CD14-positive monocyte (primary cell): ENCODE data around the gene FSCN2. TPM values are rescaled to one million over a fixed set of nuclear protein-coding genes. Genes with fewer than 3 reads are reported as not detected.

Source experiments
- DNase-seq, 3 donors: peaks; one replicate each; pipeline ENCODE4 v3.0.0-alpha.2; 2011 to 2022
- H2AFZ ChIP-seq: 2 replicates; pipeline ENCODE4 v1.6.0; 2012; ENCODE audit warnings: mild to moderate bottlenecking, low read depth, low read length, inconsistent platforms; ENCODE audit not compliant: insufficient read depth, poor library complexity, severe bottlenecking
- H3K27ac ChIP-seq, 2 donors: 1 replicate in 1 of 2; 2 replicates in 1 of 2; pipeline ENCODE4 v1.5.1; 2012 to 2013; ENCODE audit warnings: low read length in 2 of 2, control low read depth in 1 of 2, inconsistent platforms in 1 of 2, low read depth in 1 of 2, mild to moderate bottlenecking in 1 of 2
- H3K27me3 ChIP-seq, 2 donors: one replicate each; pipeline versions ENCODE4 v1.6.0 to v1.6.1; 2011 to 2013; ENCODE audit warnings: low read length in 2 of 2; ENCODE audit not compliant: control insufficient read depth in 2 of 2, insufficient read depth in 2 of 2
- H3K36me3 ChIP-seq, 2 donors: replicated peaks in 1 of 2; 1 replicate in 1 of 2; 2 replicates in 1 of 2; pipeline versions ENCODE4 v1.5.1 to v1.6.1; 2012 to 2013; ENCODE audit warnings: low read length in 2 of 2, control low read depth in 1 of 2, inconsistent platforms in 1 of 2, mild to moderate bottlenecking in 1 of 2; ENCODE audit not compliant: insufficient read depth in 2 of 2, control insufficient read depth in 1 of 2
- H3K4me1 ChIP-seq, 2 donors: 1 replicate in 1 of 2; 2 replicates in 1 of 2; pipeline versions ENCODE4 v1.5.1 to v1.6.1; 2012 to 2013; ENCODE audit warnings: low read length in 2 of 2, control low read depth in 1 of 2, inconsistent platforms in 1 of 2, mild to moderate bottlenecking in 1 of 2, moderate library complexity in 1 of 2; ENCODE audit not compliant: insufficient read depth in 2 of 2, control insufficient read depth in 1 of 2
- H3K4me2 ChIP-seq: replicated peaks from 2 replicates; pipeline ENCODE3; 2012; ENCODE audit warnings: low read length, moderate library complexity, mild to moderate bottlenecking; ENCODE audit not compliant: poor library complexity, severe bottlenecking; ENCODE audit errors: extremely low read depth
- H3K4me3 ChIP-seq, 3 experiments: fragments of 200-600 bp in 1 of 3; sonication (generic) in 1 of 3; replicated peaks in 1 of 3; 1 replicate in 2 of 3; 2 replicates in 1 of 3; pipeline ENCODE4 v1.5.1; 2011 to 2013; ENCODE audit warnings: low read length in 3 of 3, mild to moderate bottlenecking in 3 of 3, control low read depth in 2 of 3, low read depth in 2 of 3, inconsistent platforms in 1 of 3, moderate library complexity in 1 of 3
- H3K79me2 ChIP-seq: 2 replicates; pipeline ENCODE4 v1.6.0; 2012; ENCODE audit warnings: mild to moderate bottlenecking, control low read depth, inconsistent platforms, low read length, moderate library complexity; ENCODE audit not compliant: insufficient read depth
- H3K9ac ChIP-seq: 2 replicates; pipeline ENCODE4 v1.6.0; 2017; ENCODE audit warnings: low read length, mild to moderate bottlenecking; ENCODE audit not compliant: insufficient read depth, poor library complexity, severe bottlenecking
- H3K9me3 ChIP-seq, 2 donors: replicated peaks in 1 of 2; 1 replicate in 1 of 2; 2 replicates in 1 of 2; pipeline versions ENCODE4 v1.5.1 to v1.6.1; 2012 to 2013; ENCODE audit warnings: low read length in 2 of 2, control low read depth in 1 of 2; ENCODE audit not compliant: control insufficient read depth in 1 of 2, insufficient read depth in 1 of 2
- H4K20me1 ChIP-seq: 2 replicates; pipeline ENCODE4 v1.6.0; 2012; ENCODE audit warnings: mild to moderate bottlenecking, low read length, control low read depth, moderate library complexity; ENCODE audit not compliant: insufficient read depth
- H3K27ac Mint-ChIP-seq, 7 donors: one replicate each; pipeline ENCODE4 v1.8.0; 2020; ENCODE audit warnings: mild to moderate bottlenecking in 7 of 7, mixed read lengths in 7 of 7, moderate library complexity in 6 of 7, inconsistent platforms in 2 of 7
- H3K27me3 Mint-ChIP-seq, 3 donors: one replicate each; pipeline ENCODE4 v1.8.0; 2021 to 2022; ENCODE audit warnings: low read depth in 3 of 3, mild to moderate bottlenecking in 3 of 3, mixed read lengths in 3 of 3, moderate library complexity in 3 of 3, inconsistent platforms in 1 of 3
- H3K36me3 Mint-ChIP-seq, 2 donors: one replicate each; pipeline ENCODE4 v1.8.0; 2020; ENCODE audit warnings: mixed read lengths in 2 of 2, inconsistent platforms in 1 of 2, mild to moderate bottlenecking in 1 of 2
- H3K4me1 Mint-ChIP-seq: one replicate; pipeline ENCODE4 v1.8.0; 2020; ENCODE audit warnings: mild to moderate bottlenecking, mixed read lengths
- H3K4me3 Mint-ChIP-seq, 2 donors: one replicate each; pipeline ENCODE4 v1.8.0; 2020; ENCODE audit warnings: mild to moderate bottlenecking in 2 of 2, mixed read lengths in 2 of 2, moderate library complexity in 1 of 2
- H3K9me3 Mint-ChIP-seq, 7 donors: one replicate each; pipeline ENCODE4 v1.8.0; 2020 to 2022; ENCODE audit warnings: mixed read lengths in 7 of 7, mild to moderate bottlenecking in 6 of 7, moderate library complexity in 6 of 7, inconsistent platforms in 2 of 7
- WGBS: methylation state at CpG from one replicate; pipeline ENCODE4 v1.1.5; 2013; ENCODE audit warnings: missing lambda C conversion rate; ENCODE audit not compliant: insufficient coverage; 5-methylcytosine and 5-hydroxymethylcytosine counted together
- intact Hi-C, 2 donors: fragments of 100-400 bp; cut with micrococcal nuclease; formaldehyde crosslinking; loops; one replicate each; pipeline versions ENCODE4 v1.15.0 to v1.15.1; 2023
- polyA plus RNA-seq, 3 donors: library from polyadenylated mRNA; depleted of rRNA in 1 of 3; unstranded in 2 of 3; stranded (reverse) in 1 of 3; fragments of 300-500 nt in 2 of 3; fragments of >200 nt in 1 of 3; fragmentation: Illumina TruSeq in 2 of 3; gene quantifications; 1 replicate in 2 of 3; 2 replicates in 1 of 3; pipeline ENCODE4 v1.2.3, GENCODE V29; 2012 to 2021
- TF ChIP-seq, protein P1 (sequence below): fragments of 200-600 bp; IDR thresholded peaks from one replicate; pipeline ENCODE4 v1.8.0; 2022; ENCODE audit warnings: antibody characterized with exemption, mild to moderate bottlenecking

Gene FSCN2
- polyA plus RNA-seq, 3 donors = 0.07 TPM; not detected in 2

DNA sequence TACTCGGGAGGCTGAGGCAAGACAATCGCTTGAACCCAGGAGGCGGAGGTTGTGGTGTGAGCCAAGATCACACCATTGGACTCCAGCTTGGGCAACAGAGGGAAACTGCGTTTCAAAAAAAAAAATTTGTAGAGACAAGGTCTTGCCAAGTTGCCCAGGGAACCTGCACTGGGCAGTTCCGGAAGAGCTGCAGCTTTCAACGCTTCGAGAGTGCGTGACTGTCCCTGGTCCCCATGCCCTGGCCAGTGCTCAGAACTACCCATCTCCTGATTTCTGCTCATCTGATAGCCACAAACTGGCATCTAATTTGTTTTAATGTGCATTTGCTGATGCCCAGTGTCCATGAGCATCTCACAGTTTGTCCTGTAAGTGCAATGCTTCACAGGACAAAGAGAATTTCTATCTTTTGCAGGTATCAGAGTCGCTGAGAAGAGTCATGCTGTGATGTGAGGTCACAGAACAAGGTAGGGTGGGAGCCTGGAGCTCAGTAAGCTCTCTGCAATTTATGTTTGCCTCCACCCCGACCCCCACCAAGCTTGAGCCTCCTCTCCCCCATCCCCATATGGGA, 19.5 kb upstream of the FSCN2 start:
- H3K27me3 Mint-ChIP-seq = peaks cover 0 to 11% (median 7%) of the 10 kb centered on the region in 3 donors
- no peak for DNase-seq
- 72% methylated on average over 8 of the region's 10 CpGs for WGBS
- H3K36me3 Mint-ChIP-seq = peaks cover 31 to 38% of the 10 kb centered on the region in 2 donors
- peaks cover 47% of the 10 kb centered on the region for H3K4me1 Mint-ChIP-seq
- Histone ChIP-seq H4K20me1 (peaks cover 52% of the 10 kb centered on the region), H3K4me2 (peak overlapping the region; percentile 91), H3K36me3 (peaks cover 28 to 31% of the 10 kb centered on the region in 2 donors), H3K27me3 (no peaks in the 10 kb centered on the region), H3K4me1 (peaks cover 33 to 47% of the 10 kb centered on the region in 2 donors), H2AFZ (no peak overlapping the region), H3K79me2 (peaks cover 52% of the 10 kb centered on the region), H3K9me3 (no peaks in the 10 kb centered on the region), H3K9ac (peak overlapping the region; percentile 5), H3K27ac (peak overlapping the region; percentile 8 to 70), H3K4me3 (peak overlapping the region in 1 of 3 experiments; percentile 94)
- peak overlapping the region in 1 of 2 donors; percentile 96 for H3K4me3 Mint-ChIP-seq
- intact Hi-C loops = no loop called here
- TF ChIP-seq, protein P1, sequence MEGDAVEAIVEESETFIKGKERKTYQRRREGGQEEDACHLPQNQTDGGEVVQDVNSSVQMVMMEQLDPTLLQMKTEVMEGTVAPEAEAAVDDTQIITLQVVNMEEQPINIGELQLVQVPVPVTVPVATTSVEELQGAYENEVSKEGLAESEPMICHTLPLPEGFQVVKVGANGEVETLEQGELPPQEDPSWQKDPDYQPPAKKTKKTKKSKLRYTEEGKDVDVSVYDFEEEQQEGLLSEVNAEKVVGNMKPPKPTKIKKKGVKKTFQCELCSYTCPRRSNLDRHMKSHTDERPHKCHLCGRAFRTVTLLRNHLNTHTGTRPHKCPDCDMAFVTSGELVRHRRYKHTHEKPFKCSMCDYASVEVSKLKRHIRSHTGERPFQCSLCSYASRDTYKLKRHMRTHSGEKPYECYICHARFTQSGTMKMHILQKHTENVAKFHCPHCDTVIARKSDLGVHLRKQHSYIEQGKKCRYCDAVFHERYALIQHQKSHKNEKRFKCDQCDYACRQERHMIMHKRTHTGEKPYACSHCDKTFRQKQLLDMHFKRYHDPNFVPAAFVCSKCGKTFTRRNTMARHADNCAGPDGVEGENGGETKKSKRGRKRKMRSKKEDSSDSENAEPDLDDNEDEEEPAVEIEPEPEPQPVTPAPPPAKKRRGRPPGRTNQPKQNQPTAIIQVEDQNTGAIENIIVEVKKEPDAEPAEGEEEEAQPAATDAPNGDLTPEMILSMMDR = no peak
- peaks cover 0 to 4% (median 2%) of the 10 kb centered on the region in 7 donors for H3K9me3 Mint-ChIP-seq
- peak overlapping the region; percentile 25 to 95 (median 71) for H3K27ac Mint-ChIP-seq

DNA sequence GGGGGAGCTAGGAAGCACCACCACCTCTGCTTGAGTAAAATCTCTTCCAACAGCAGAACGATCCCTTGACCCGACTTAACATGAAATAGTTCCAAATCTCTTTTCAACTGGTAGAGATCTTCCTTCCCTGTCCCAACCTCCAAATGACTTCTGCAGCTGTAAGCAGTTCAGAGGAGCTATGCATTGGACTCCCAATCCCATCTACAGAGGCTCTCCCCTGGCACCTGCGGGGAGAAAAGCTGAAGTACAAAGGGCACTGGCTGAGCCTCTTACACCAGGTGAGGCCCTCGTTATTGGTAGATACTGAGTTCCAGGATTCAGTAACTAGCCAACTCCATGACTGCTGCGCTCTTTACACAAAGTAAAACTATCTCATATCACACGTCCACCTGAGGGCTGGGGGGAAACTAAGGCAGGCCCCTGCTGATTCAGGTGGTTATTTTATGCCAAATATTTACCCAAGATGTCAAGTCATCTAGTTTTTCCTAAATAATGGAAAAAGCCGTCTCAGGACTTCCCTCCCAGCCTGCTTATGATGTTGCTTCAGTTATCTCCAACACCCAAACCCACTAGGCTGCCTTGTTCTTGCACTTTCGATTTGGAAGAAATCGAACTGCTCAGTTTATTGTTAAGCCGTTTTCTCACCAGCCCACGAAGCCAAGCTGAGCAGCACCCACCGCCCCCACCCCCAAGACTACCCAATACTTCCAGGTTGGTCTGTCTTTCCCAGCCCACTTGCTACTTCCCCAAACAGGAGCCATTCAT, 18.8 kb upstream of the FSCN2 start:
- peaks cover 49% of the 10 kb centered on the region for H3K4me1 Mint-ChIP-seq
- peaks cover 0 to 4% (median 2%) of the 10 kb centered on the region in 7 donors for H3K9me3 Mint-ChIP-seq
- Histone ChIP-seq H2AFZ (no peak overlapping the region), H4K20me1 (peaks cover 52% of the 10 kb centered on the region), H3K27me3 (no peaks in the 10 kb centered on the region), H3K4me1 (peaks cover 40 to 54% of the 10 kb centered on the region in 2 donors), H3K9me3 (no peaks in the 10 kb centered on the region), H3K79me2 (peaks cover 57% of the 10 kb centered on the region), H3K9ac (peak overlapping the region; percentile 82), H3K27ac (peak overlapping the region; percentile 8 to 70), H3K4me2 (peak overlapping the region; percentile 91), H3K36me3 (peaks cover 28 to 31% of the 10 kb centered on the region in 2 donors), H3K4me3 (peak overlapping the region; percentile 75 to 94 (median 83))
- peaks cover 31 to 38% of the 10 kb centered on the region in 2 donors for H3K36me3 Mint-ChIP-seq
- H3K27me3 Mint-ChIP-seq = peaks cover 0 to 7% (median 4%) of the 10 kb centered on the region in 3 donors
- H3K27ac Mint-ChIP-seq = peak overlapping the region; percentile 68 to 95 (median 87)
- TF ChIP-seq, protein P1 = no peak
- 17% methylated on average over 8 of the region's 12 CpGs for WGBS
- DNase-seq = peak; percentile 32 to 75 (median 62)
- peak overlapping the region; percentile 95 to 96 for H3K4me3 Mint-ChIP-seq
- intact Hi-C loops = no loop called here
